Measurements from ENCODE around the gene FDXACB1.
"Not testable (repeated sequence)": the region's sequence is repeated elsewhere in the genome, so short reads cannot be mapped to it uniquely, and the experiment has no call there.

Gene FDXACB1

GRCh38 chr11:111906680-111907079 lies 27.7 kb upstream of the FDXACB1 start:
- Histone ChIP-seq H3K27me3 (replicated peaks; ENCODE audit: insufficient read depth, low read length) (no peaks in the 10 kb centered on the region; the same call in 1 of the 2 replicates), H3K27ac (ENCODE audit: low read length) (no peak overlapping the region), H3K9me3 (replicated peaks; ENCODE audit: insufficient read depth, low read length) (no peaks in the 10 kb centered on the region), H2AFZ (ENCODE audit: low read length) (no peak overlapping the region), H3K9ac (ENCODE audit: low read length) (no peak overlapping the region), H3F3A (ENCODE audit: insufficient read depth, low read length) (no peaks in the 10 kb centered on the region), H3K79me2 (ENCODE audit: low read length) (no peaks in the 10 kb centered on the region), H3K4me1 (ENCODE audit: low read length) (no peaks in the 10 kb centered on the region), H3K9me2 (replicated peaks; ENCODE audit: insufficient read depth, low read length) (no peaks in the 10 kb centered on the region), H4K20me1 (ENCODE audit: insufficient read depth, low read length) (no peaks in the 10 kb centered on the region), H3K4me3 (ENCODE audit: low read length) (no peak overlapping the region), H3K36me3 (replicated peaks; ENCODE audit: insufficient read depth, low read length) (no peaks in the 10 kb centered on the region), H3K4me2 (ENCODE audit: low read depth, low read length) (no peak overlapping the region)
- DNase-seq = no peak
- TF ChIP-seq EZH2 (optimal IDR thresholded peaks at IDR 0.05; ENCODE audit: low read depth, low read length) (no peak), EZH2phosphoT487 (IDR thresholded peaks at IDR 0.05; ENCODE audit: low read length) (no peak), CTCF (IDR thresholded peaks at IDR 0.05; ENCODE audit: low read length) (no peak)

- Histone ChIP-seq H3K4me3 (ENCODE audit: low read length) (no peak overlapping the region), H3K36me3 (replicated peaks; ENCODE audit: insufficient read depth, low read length) (no peaks in the 10 kb centered on the region), H3K9ac (ENCODE audit: low read length) (no peak overlapping the region), H2AFZ (ENCODE audit: low read length) (no peak overlapping the region), H3K9me3 (replicated peaks; ENCODE audit: insufficient read depth, low read length) (no peaks in the 10 kb centered on the region), H3K4me1 (ENCODE audit: low read length) (no peaks in the 10 kb centered on the region), H3K27me3 (replicated peaks; ENCODE audit: insufficient read depth, low read length) (no peaks in the 10 kb centered on the region; the same call in 1 of the 2 replicates), H3F3A (ENCODE audit: insufficient read depth, low read length) (no peaks in the 10 kb centered on the region), H4K20me1 (ENCODE audit: insufficient read depth, low read length) (no peaks in the 10 kb centered on the region), H3K9me2 (replicated peaks; ENCODE audit: insufficient read depth, low read length) (no peaks in the 10 kb centered on the region), H3K27ac (ENCODE audit: low read length) (no peak overlapping the region), H3K4me2 (ENCODE audit: low read depth, low read length) (no peak overlapping the region), H3K79me2 (ENCODE audit: low read length) (no peaks in the 10 kb centered on the region)
- TF ChIP-seq CTCF (IDR thresholded peaks at IDR 0.05; ENCODE audit: low read length) (no peak), EZH2phosphoT487 (IDR thresholded peaks at IDR 0.05; ENCODE audit: low read length) (no peak), EZH2 (optimal IDR thresholded peaks at IDR 0.05; ENCODE audit: low read depth, low read length) (no peak)
- DNase-seq = no peak
Observed at GRCh38 chr11:111905411-111905810, 26.4 kb upstream of the FDXACB1 start.

GRCh38 chr11:111886844-111887243 lies 7.9 kb upstream of the FDXACB1 start:
- Histone ChIP-seq H3K27me3 (replicated peaks; ENCODE audit: insufficient read depth, low read length) (no peaks in the 10 kb centered on the region), H3K4me3 (ENCODE audit: low read length) (no peak overlapping the region), H2AFZ (ENCODE audit: low read length) (no peak overlapping the region), H3K27ac (ENCODE audit: low read length) (no peak overlapping the region), H3F3A (ENCODE audit: insufficient read depth, low read length) (no peaks in the 10 kb centered on the region), H3K9me2 (replicated peaks; ENCODE audit: insufficient read depth, low read length) (no peaks in the 10 kb centered on the region), H3K9ac (ENCODE audit: low read length) (no peak overlapping the region), H3K9me3 (replicated peaks; ENCODE audit: insufficient read depth, low read length) (no peaks in the 10 kb centered on the region), H4K20me1 (ENCODE audit: insufficient read depth, low read length) (no peaks in the 10 kb centered on the region), H3K4me2 (ENCODE audit: low read depth, low read length) (no peak overlapping the region), H3K4me1 (ENCODE audit: low read length) (no peaks in the 10 kb centered on the region), H3K36me3 (replicated peaks; ENCODE audit: insufficient read depth, low read length) (no peaks in the 10 kb centered on the region), H3K79me2 (ENCODE audit: low read length) (no peaks in the 10 kb centered on the region)
- DNase-seq = no peak
- TF ChIP-seq EZH2phosphoT487 (IDR thresholded peaks at IDR 0.05; ENCODE audit: low read length) = no peak
- no peak for TF ChIP-seq EZH2 (optimal IDR thresholded peaks at IDR 0.05; ENCODE audit: low read depth, low read length)

- no peaks in the 10 kb centered on the region for H3K36me3 ChIP-seq (replicated peaks; ENCODE audit: insufficient read depth, low read length)
- H3K79me2 ChIP-seq (ENCODE audit: low read length) = no peaks in the 10 kb centered on the region
- H3F3A ChIP-seq (ENCODE audit: insufficient read depth, low read length) = no peaks in the 10 kb centered on the region
- H4K20me1 ChIP-seq (ENCODE audit: insufficient read depth, low read length) = no peaks in the 10 kb centered on the region
- TF ChIP-seq EZH2phosphoT487 (IDR thresholded peaks at IDR 0.05; ENCODE audit: low read length) = no peak
- TF ChIP-seq CTCF (IDR thresholded peaks at IDR 0.05; ENCODE audit: low read length) = no peak
- TF ChIP-seq EZH2 (optimal IDR thresholded peaks at IDR 0.05; ENCODE audit: low read depth, low read length) = no peak
- H3K9ac ChIP-seq (ENCODE audit: low read length) = no peak overlapping the region
- no peak overlapping the region for H3K4me2 ChIP-seq (ENCODE audit: low read depth, low read length)
- no peaks in the 10 kb centered on the region for H3K9me3 ChIP-seq (replicated peaks; ENCODE audit: insufficient read depth, low read length)
- no peaks in the 10 kb centered on the region for H3K4me1 ChIP-seq (ENCODE audit: low read length)
- H3K4me3 ChIP-seq (ENCODE audit: low read length) = no peak overlapping the region
- no peaks in the 10 kb centered on the region for H3K9me2 ChIP-seq (replicated peaks; ENCODE audit: insufficient read depth, low read length)
- H2AFZ ChIP-seq (ENCODE audit: low read length) = no peak overlapping the region
- no peaks in the 10 kb centered on the region for H3K27me3 ChIP-seq (replicated peaks; ENCODE audit: insufficient read depth, low read length)
- no peak for DNase-seq
- no peak overlapping the region for H3K27ac ChIP-seq (ENCODE audit: low read length)
Observed at GRCh38 chr11:111886032-111886431, 7.1 kb upstream of the FDXACB1 start.

GRCh38 chr11:111885053-111885452 lies 6.1 kb upstream of the FDXACB1 start:
- not testable (repeated sequence) for H3K36me3 ChIP-seq (replicated peaks; ENCODE audit: insufficient read depth, low read length); H4K20me1 ChIP-seq (ENCODE audit: insufficient read depth, low read length); H2AFZ ChIP-seq (ENCODE audit: low read length); H3K27me3 ChIP-seq (replicated peaks; ENCODE audit: insufficient read depth, low read length); H3K4me1 ChIP-seq (ENCODE audit: low read length); H3K27ac ChIP-seq (ENCODE audit: low read length); H3K9ac ChIP-seq (ENCODE audit: low read length); DNase-seq; H3K9me3 ChIP-seq (replicated peaks; ENCODE audit: insufficient read depth, low read length); H3K4me3 ChIP-seq (ENCODE audit: low read length); H3K4me2 ChIP-seq (ENCODE audit: low read depth, low read length); H3F3A ChIP-seq (ENCODE audit: insufficient read depth, low read length); H3K79me2 ChIP-seq (ENCODE audit: low read length); H3K9me2 ChIP-seq (replicated peaks; ENCODE audit: insufficient read depth, low read length)
